ENCODE results near the gene DMRT3. TPM values are rescaled to one million over a fixed set of nuclear protein-coding genes. Genes with fewer than 3 reads are reported as not detected.
A peak's percentile ranks its signal among the peaks of the same experiment; 100 is the strongest.

The DMRT3 gene
- total RNA-seq, 1 donor from 2014 or later, result 0.25 TPM

- no peak for TF ChIP-seq CTCF (IDR thresholded peaks at IDR 0.05; ENCODE audit: insufficient read depth, low read length, poor library complexity, severe bottlenecking)
- no peaks in the 10 kb centered on the region for H3K27me3 ChIP-seq (ENCODE audit: control insufficient read depth, insufficient read depth, low read length)
- H3K36me3 ChIP-seq (ENCODE audit: control insufficient read depth, insufficient read depth, low read length), result no peaks in the 10 kb centered on the region
- no peak overlapping the region for H3K4me3 ChIP-seq (ENCODE audit: low read depth, low read length)
- no peak for DNase-seq (ENCODE audit: low read depth)
Measured at GRCh38 chr9:1013021-1013420, 36.6 kb downstream of the DMRT3 start.

GRCh38 chr9:1014225-1014624 is 37.8 kb downstream of the DMRT3 start:
- Histone ChIP-seq H3K36me3 (ENCODE audit: control insufficient read depth, insufficient read depth, low read length) (no peaks in the 10 kb centered on the region), H3K27me3 (ENCODE audit: control insufficient read depth, insufficient read depth, low read length) (no peaks in the 10 kb centered on the region), H3K4me3 (ENCODE audit: low read depth, low read length) (no peak overlapping the region)
- TF ChIP-seq CTCF (IDR thresholded peaks at IDR 0.05; ENCODE audit: insufficient read depth, low read length, poor library complexity, severe bottlenecking), result no peak
- DNase-seq (ENCODE audit: low read depth), result no peak

- no peaks in the 10 kb centered on the region for H3K27me3 ChIP-seq (ENCODE audit: control insufficient read depth, insufficient read depth, low read length)
- TF ChIP-seq CTCF (IDR thresholded peaks at IDR 0.05; ENCODE audit: insufficient read depth, low read length, poor library complexity, severe bottlenecking), result no peak
- H3K4me3 ChIP-seq (ENCODE audit: low read depth, low read length), result no peak overlapping the region
- H3K36me3 ChIP-seq (ENCODE audit: control insufficient read depth, insufficient read depth, low read length), result no peaks in the 10 kb centered on the region
- no peak for DNase-seq (ENCODE audit: low read depth)
Measured at GRCh38 chr9:1014640-1015039, 38.2 kb downstream of the DMRT3 start.

GRCh38 chr9:1018121-1018520 is 41.7 kb downstream of the DMRT3 start:
- DNase-seq (ENCODE audit: low read depth), result no peak
- Histone ChIP-seq H3K4me3 (ENCODE audit: low read depth, low read length) (no peak overlapping the region), H3K36me3 (ENCODE audit: control insufficient read depth, insufficient read depth, low read length) (no peaks in the 10 kb centered on the region), H3K27me3 (ENCODE audit: control insufficient read depth, insufficient read depth, low read length) (no peaks in the 10 kb centered on the region)
- peak; percentile 51 for TF ChIP-seq CTCF (IDR thresholded peaks at IDR 0.05; ENCODE audit: insufficient read depth, low read length, poor library complexity, severe bottlenecking)

GRCh38 chr9:1024112-1024511 is 47.7 kb downstream of the DMRT3 start:
- DNase-seq (ENCODE audit: low read depth), result no peak
- TF ChIP-seq CTCF (IDR thresholded peaks at IDR 0.05; ENCODE audit: insufficient read depth, low read length, poor library complexity, severe bottlenecking), result no peak
- H3K36me3 ChIP-seq (ENCODE audit: control insufficient read depth, insufficient read depth, low read length), result no peaks in the 10 kb centered on the region
- H3K4me3 ChIP-seq (ENCODE audit: low read depth, low read length), result no peak overlapping the region
- H3K27me3 ChIP-seq (ENCODE audit: control insufficient read depth, insufficient read depth, low read length), result no peaks in the 10 kb centered on the region

- Histone ChIP-seq H3K4me3 (ENCODE audit: low read depth, low read length) (no peak overlapping the region), H3K36me3 (ENCODE audit: control insufficient read depth, insufficient read depth, low read length) (no peaks in the 10 kb centered on the region), H3K27me3 (ENCODE audit: control insufficient read depth, insufficient read depth, low read length) (peaks cover 2% of the 10 kb centered on the region)
- no peak for TF ChIP-seq CTCF (IDR thresholded peaks at IDR 0.05; ENCODE audit: insufficient read depth, low read length, poor library complexity, severe bottlenecking)
- DNase-seq (ENCODE audit: low read depth), result no peak
Measured at GRCh38 chr9:1025131-1025530, 48.7 kb downstream of the DMRT3 start.

Measured in kidney epithelial cell (primary cell).